Ovary (tissue), 9 donors: ENCODE data around the gene CDC42BPA. TPM values are rescaled to one million over a fixed set of nuclear protein-coding genes. Genes with fewer than 3 reads are reported as not detected.

Experiments used
- DNase-seq, 5 donors: peaks; one replicate each; pipeline ENCODE4 v3.0.0-alpha.2; 2019 to 2020
- H3K27ac ChIP-seq, 2 donors: fragments of 200-600 bp; one replicate each; pipeline versions ENCODE4 v1.5.1 to v1.8.0; 2019 to 2022
- H3K27me3 ChIP-seq: fragments of 200-600 bp; one replicate; pipeline ENCODE4 v1.8.0; 2022
- H3K36me3 ChIP-seq: fragments of 200-600 bp; sonication (generic); one replicate; pipeline ENCODE4 v1.5.1; 2019
- H3K4me1 ChIP-seq: one replicate; pipeline ENCODE4 v1.8.1; 2013; ENCODE audit warnings: mild to moderate bottlenecking, moderate library complexity; ENCODE audit not compliant: insufficient read depth
- H3K4me3 ChIP-seq: fragments of 200-600 bp; sonication (generic); one replicate; pipeline ENCODE4 v1.5.1; 2017
- H3K9me3 ChIP-seq, 2 donors: fragments of 200-600 bp in 1 of 2; sonication (generic) in 1 of 2; one replicate each; pipeline versions ENCODE4 v1.5.1 to v1.8.1; 2013 to 2019; ENCODE audit warnings: mild to moderate bottlenecking in 1 of 2, moderate library complexity in 1 of 2
- CTCF ChIP-seq, 3 donors: fragments of 450-650 bp in 2 of 3; fragments of 200-600 bp in 1 of 3; IDR thresholded peaks; one replicate each; pipeline versions ENCODE4 v1.5.1 to v1.8.0; 2016 to 2022; ENCODE audit warnings: antibody characterized with exemption in 3 of 3, mild to moderate bottlenecking in 1 of 3
- EP300 ChIP-seq: sonication (generic); formaldehyde crosslinking; IDR thresholded peaks from one replicate; pipeline ENCODE4 v1.6.1; 2017; ENCODE audit warnings: antibody characterized with exemption
- POLR2A ChIP-seq: fragments of 450-650 bp; IDR thresholded peaks from one replicate; pipeline ENCODE4 v1.6.1; 2017; ENCODE audit warnings: antibody characterized with exemption, mild to moderate bottlenecking, moderate library complexity
- WGBS, 3 donors: extraction: QIAGEN DNeasy Blood & Tissue Kit in 1 of 3; methylation state at CpG; one replicate each; pipeline versions ENCODE4 v1.1.5 to v1.1.7; 2013 to 2017; 5-methylcytosine and 5-hydroxymethylcytosine counted together
- intact Hi-C, 4 donors: fragments of 100-400 bp; cut with DNase I; formaldehyde crosslinking; loops; one replicate each; pipeline versions ENCODE4 v1.11.0 to v1.15.1; 2022 to 2023
- polyA plus RNA-seq, 2 donors: library from polyadenylated mRNA; stranded (reverse); fragments of 200-250 nt in 1 of 2; fragments of 350-450 nt in 1 of 2; fragmentation: Illumina TruSeq in 1 of 2; extraction: RNeasy Lipid Tissue Mini Kit (QIAGEN cat#74804) in 1 of 2; gene quantifications; one replicate each; pipeline ENCODE4 v1.2.3, GENCODE V29; 2013 to 2014
- total RNA-seq, 7 donors: library from RNA; depleted of rRNA in 2 of 7; stranded (reverse); fragments of >200 nt in 2 of 7; fragmentation: NEBNext Ultra II Directional in 3 of 7; extraction: Animal tissue kit (Norgen Biotek cat#: 25700) in 3 of 7; gene quantifications; one replicate each; pipeline versions ENCODE4 v1.1.0 to v1.2.4, GENCODE V29; 2016 to 2023
- donor health status: DM: no; HTN: no; CAD: no; lungs with moderate emphysema.
- donor health status: DM: no; HTN: no; CAD: no.
- donor health status: Bipolar disorder and iron deficiency.
- donor health status: DM: yes; HTN: yes; CAD: no.
- donor health status: DM: no; HTN: no; CAD: no.
- donor health status: DM: yes; HTN: yes; CAD: no.

Gene CDC42BPA
- total and polyA plus RNA-seq, 9 donors: 11.1 to 56.2 (median 40.2) TPM

- no peaks in the 10 kb centered on the region for H3K4me1 ChIP-seq
- H3K27me3 ChIP-seq: no peaks in the 10 kb centered on the region
- H3K27ac ChIP-seq: no peak overlapping the region
- no peaks in the 10 kb centered on the region for H3K9me3 ChIP-seq
- TF ChIP-seq POLR2A (no peak), EP300 (no peak), CTCF (IDR thresholded peaks at IDR 0.05) (no peak)
- 96 to 97% (median 96%) methylated on average over 4 of the region's 4 CpGs for WGBS, 3 donors
- no peak overlapping the region for H3K4me3 ChIP-seq
- no peaks in the 10 kb centered on the region for H3K36me3 ChIP-seq
- intact Hi-C loops: no loop called here
- DNase-seq: no peak
These were observed 162.6 kb downstream of the CDC42BPA start for GRCh38 chr1:227155688-227156087.

DNA sequence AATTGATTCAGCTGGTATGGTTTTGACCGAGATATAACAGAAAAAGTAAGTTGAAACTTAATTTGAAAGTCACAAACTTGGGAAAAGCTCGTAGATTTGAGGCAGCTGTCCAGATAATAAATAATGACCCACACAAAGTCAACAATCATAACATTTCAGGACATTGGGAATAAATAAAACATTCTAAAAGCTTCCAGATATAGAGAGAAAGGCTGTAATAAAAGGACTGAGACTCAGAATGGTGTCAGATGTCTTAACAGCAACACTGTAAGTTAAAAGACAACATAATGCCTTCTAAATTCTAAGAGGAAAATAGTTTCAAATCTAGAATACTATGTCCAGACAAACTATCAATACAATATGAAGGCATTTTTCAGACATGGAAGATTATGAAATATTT, 163.3 kb downstream of the CDC42BPA start:
- Histone ChIP-seq H3K27me3 (no peaks in the 10 kb centered on the region), H3K4me3 (no peak overlapping the region), H3K4me1 (no peaks in the 10 kb centered on the region), H3K9me3 (no peaks in the 10 kb centered on the region), H3K27ac (no peak overlapping the region), H3K36me3 (no peaks in the 10 kb centered on the region)
- TF ChIP-seq EP300: no peak
- 49 to 56% (median 54%) methylated on average over 2 of the region's 2 CpGs for WGBS, 3 donors
- intact Hi-C loops: no loop called here
- DNase-seq: no peak

DNA sequence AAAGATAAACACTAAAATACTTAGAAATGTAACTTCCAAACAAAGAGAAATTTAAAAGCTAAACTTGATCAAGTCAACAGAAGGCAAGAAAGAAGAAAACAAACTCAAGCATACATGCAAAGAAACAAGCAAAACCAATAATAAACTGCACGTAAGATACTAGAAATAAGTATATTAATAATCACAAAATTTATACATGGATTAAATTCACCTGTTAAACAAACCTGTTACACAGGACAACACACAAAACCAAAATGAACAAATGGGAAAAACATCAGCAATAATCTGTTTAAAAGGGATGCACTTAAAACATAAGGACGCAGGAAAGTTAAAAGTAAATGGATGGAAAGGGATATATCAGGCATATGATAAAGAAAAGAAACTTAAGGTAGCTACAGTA, 165.8 kb downstream of the CDC42BPA start:
- H3K4me1 ChIP-seq: no peaks in the 10 kb centered on the region
- no peaks in the 10 kb centered on the region for H3K9me3 ChIP-seq
- TF ChIP-seq CTCF (IDR thresholded peaks at IDR 0.05) (no peak), EP300 (no peak)
- H3K36me3 ChIP-seq: no peaks in the 10 kb centered on the region
- no peak for DNase-seq
- H3K27ac ChIP-seq: no peak overlapping the region
- WGBS, 3 donors: 97 to 98% (median 97%) methylated on average over 2 of the region's 2 CpGs
- intact Hi-C loops: no loop called here
- no peak overlapping the region for H3K4me3 ChIP-seq
- no peaks in the 10 kb centered on the region for H3K27me3 ChIP-seq

DNA sequence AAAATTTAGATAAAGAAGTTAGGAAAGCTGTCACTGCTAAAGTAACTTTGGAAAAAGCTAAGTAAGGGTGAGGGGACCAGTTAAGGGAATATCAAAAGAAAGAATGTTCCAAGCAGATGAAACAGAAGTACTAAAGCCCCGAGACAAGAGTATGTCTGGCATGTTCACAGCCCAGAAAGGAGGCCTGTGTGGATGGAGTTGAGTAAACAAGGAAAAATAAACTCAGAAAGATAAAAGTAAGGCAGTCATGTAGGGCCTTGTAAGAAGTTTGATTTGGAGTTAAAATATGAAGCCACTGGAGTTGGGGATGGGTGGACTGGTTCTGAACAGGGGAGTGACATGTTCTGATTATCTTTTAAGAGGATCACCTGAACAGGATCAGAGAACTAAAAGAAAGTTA, 177.9 kb downstream of the CDC42BPA start:
- H3K27me3 ChIP-seq: no peaks in the 10 kb centered on the region
- WGBS, 3 donors: 44 to 61% (median 52%) methylated on average over 1 of the region's 1 CpG
- no peak overlapping the region for H3K27ac ChIP-seq
- no peaks in the 10 kb centered on the region for H3K36me3 ChIP-seq
- intact Hi-C loops: no loop called here
- TF ChIP-seq POLR2A: no peak
- TF ChIP-seq CTCF (IDR thresholded peaks at IDR 0.05): no peak
- no peak for TF ChIP-seq EP300
- no peak for DNase-seq
- H3K4me3 ChIP-seq: no peak overlapping the region
- H3K4me1 ChIP-seq: peaks cover 2% of the 10 kb centered on the region
- H3K9me3 ChIP-seq: no peaks in the 10 kb centered on the region

DNA sequence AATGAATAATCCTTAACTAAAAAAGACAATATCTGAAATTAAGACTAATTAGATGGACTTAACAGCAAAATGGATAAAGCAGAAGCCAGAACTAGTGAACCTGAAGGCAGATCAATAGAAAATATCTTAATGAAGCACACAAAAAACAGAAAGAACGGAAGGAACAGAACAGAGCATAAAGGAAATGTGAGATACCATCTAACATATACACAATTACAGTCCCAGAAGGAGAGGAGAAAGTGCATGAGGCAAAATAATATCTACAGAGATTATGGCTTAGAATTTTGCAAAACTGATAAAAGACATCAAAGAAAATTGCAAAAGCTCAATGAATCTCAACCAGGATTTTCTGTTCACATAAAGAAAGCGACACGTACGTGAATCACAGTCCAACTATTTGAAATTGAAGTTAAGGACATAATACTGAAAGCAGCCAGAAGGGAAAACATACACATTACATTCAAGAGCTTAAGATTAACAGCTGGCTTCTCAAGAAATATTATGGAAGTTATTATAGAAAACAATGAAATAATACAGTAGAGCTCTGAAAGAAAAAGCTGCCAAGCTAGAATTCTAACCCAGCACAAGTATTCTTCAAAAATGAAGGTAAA, 182.0 kb downstream of the CDC42BPA start:
- Histone ChIP-seq H3K9me3 (no peaks in the 10 kb centered on the region), H3K4me3 (no peak overlapping the region), H3K27me3 (no peaks in the 10 kb centered on the region), H3K27ac (no peak overlapping the region), H3K4me1 (peaks cover 4% of the 10 kb centered on the region), H3K36me3 (no peaks in the 10 kb centered on the region)
- intact Hi-C loops: no loop called here
- 53 to 80% (median 63%) methylated on average over 4 of the region's 4 CpGs for WGBS, 3 donors
- TF ChIP-seq EP300: no peak
- TF ChIP-seq CTCF (IDR thresholded peaks at IDR 0.05): no peak
- TF ChIP-seq POLR2A: no peak
- no peak for DNase-seq
